H1 (cell line): ENCODE data around the gene HORMAD2. TPM values are rescaled to one million over a fixed set of nuclear protein-coding genes. Genes with fewer than 3 reads are reported as not detected.

Experiments used
- CTCF ChIA-PET: fragments of 300-600 bp; sonication (Branson Sonifier 250); formaldehyde crosslinking; loops from one replicate; lab custom pipeline; 2021; ENCODE audit not compliant: partially characterized antibody; lab: Charles Lee
- POLR2A ChIA-PET: fragments of 300-600 bp; sonication (Branson Sonifier 250); formaldehyde crosslinking; loops from one replicate; lab custom pipeline; 2021; ENCODE audit warnings: inconsistent platforms; ENCODE audit not compliant: partially characterized antibody; lab: Charles Lee
- DNase-seq, 2 experiments: peaks; one replicate each; pipeline versions ENCODE4 v3.0.0 to v3.0.0-alpha.2; 2010 to 2022; ENCODE audit warnings: low spot score in 2 of 2, low read depth in 1 of 2, mixed read lengths in 1 of 2
- FAIRE-seq: peaks from 2 replicates; lab custom pipeline; 2011; peaks lifted over from hg19 to GRCh38; lab: Jason Lieb, UNC
- H2AFZ ChIP-seq: 2 replicates; pipeline ENCODE4 v1.8.1; 2012; ENCODE audit warnings: low read length, inconsistent platforms
- H2AK5ac ChIP-seq: 2 replicates; pipeline ENCODE4 v1.6.1; 2013; ENCODE audit warnings: low read depth, low read length
- H2BK120ac ChIP-seq: replicated peaks from 2 replicates; pipeline ENCODE3; 2013; ENCODE audit warnings: low read depth, low read length, inconsistent platforms
- H2BK12ac ChIP-seq: 2 replicates; pipeline ENCODE4 v1.6.1; 2013; ENCODE audit warnings: low read depth, low read length
- H2BK15ac ChIP-seq: 2 replicates; pipeline ENCODE4 v1.6.1; 2013; ENCODE audit warnings: low read length
- H2BK20ac ChIP-seq: 2 replicates; pipeline ENCODE4 v1.6.1; 2013; ENCODE audit warnings: low read length
- H2BK5ac ChIP-seq: 2 replicates; pipeline ENCODE4 v1.6.1; 2013; ENCODE audit warnings: low read depth, low read length
- H3K14ac ChIP-seq: 2 replicates; pipeline ENCODE4 v1.6.1; 2013; ENCODE audit warnings: inconsistent platforms; ENCODE audit not compliant: insufficient read length
- H3K18ac ChIP-seq: 2 replicates; pipeline ENCODE4 v1.6.1; 2013; ENCODE audit warnings: low read length; ENCODE audit errors: extremely low read depth
- H3K23ac ChIP-seq: 2 replicates; pipeline ENCODE4 v1.6.1; 2013; ENCODE audit warnings: inconsistent platforms; ENCODE audit not compliant: insufficient read length
- H3K23me2 ChIP-seq: 2 replicates; pipeline ENCODE4 v1.6.1; 2013; ENCODE audit warnings: low read depth, low read length
- H3K27ac ChIP-seq: 2 replicates; pipeline ENCODE4 v1.6.1; 2011; ENCODE audit warnings: low read depth, low read length, inconsistent platforms
- H3K27me3 ChIP-seq, 4 experiments: replicated peaks in 1 of 4; 1 replicate in 1 of 4; 2 replicates in 3 of 4; pipeline versions ENCODE4 v1.6.1 to v1.8.1; 2011 to 2013; ENCODE audit warnings: low read length in 3 of 4, mild to moderate bottlenecking in 3 of 4, inconsistent platforms in 2 of 4, mixed read lengths in 2 of 4, moderate library complexity in 1 of 4; ENCODE audit not compliant: control insufficient read depth in 3 of 4, insufficient read depth in 3 of 4; ENCODE audit errors: extremely low read depth in 1 of 4
- H3K36me3 ChIP-seq, 4 experiments: 2 replicates each; pipeline versions ENCODE4 v1.6.1 to v1.8.1; 2011 to 2013; ENCODE audit warnings: mild to moderate bottlenecking in 4 of 4, low read length in 3 of 4, moderate library complexity in 2 of 4, control low read depth in 1 of 4, inconsistent platforms in 1 of 4; ENCODE audit not compliant: insufficient read depth in 4 of 4, control insufficient read depth in 2 of 4
- H3K4ac ChIP-seq: replicated peaks from 2 replicates; pipeline ENCODE3; 2013; ENCODE audit warnings: low read length, low read depth, mixed read lengths, inconsistent platforms; ENCODE audit not compliant: insufficient read length
- H3K4me1 ChIP-seq, 4 experiments: replicated peaks in 1 of 4; 1 replicate in 1 of 4; 2 replicates in 3 of 4; pipeline versions ENCODE4 v1.6.1 to v1.8.1; 2011 to 2013; ENCODE audit warnings: low read length in 3 of 4, inconsistent platforms in 2 of 4, mixed read lengths in 1 of 4; ENCODE audit not compliant: insufficient read depth in 4 of 4, control insufficient read depth in 3 of 4
- H3K4me2 ChIP-seq, 2 experiments: 2 replicates each; pipeline versions ENCODE4 v1.6.1 to v1.8.1; 2011 to 2013; ENCODE audit warnings: low read depth in 2 of 2, low read length in 2 of 2, control low read depth in 1 of 2, inconsistent platforms in 1 of 2, mild to moderate bottlenecking in 1 of 2; ENCODE audit not compliant: insufficient read depth in 1 of 2
- H3K4me3 ChIP-seq, 4 experiments: fragments of 200-600, 300-600 bp in 1 of 4; sonication (generic), shearing (Covaris generic), sonication (Bioruptor Twin) in 1 of 4; 2 replicates each; pipeline versions ENCODE4 v1.5.1 to v1.8.1; 2011 to 2016; ENCODE audit warnings: low read length in 4 of 4, low read depth in 3 of 4, control low read depth in 2 of 4, inconsistent platforms in 2 of 4, mild to moderate bottlenecking in 2 of 4, mixed read lengths in 1 of 4, moderate library complexity in 1 of 4; ENCODE audit not compliant: insufficient read depth in 2 of 4; ENCODE audit errors: extremely low read depth in 1 of 4
- H3K56ac ChIP-seq: replicated peaks from 2 replicates; pipeline ENCODE3; 2013; ENCODE audit warnings: low read depth, mild to moderate bottlenecking, mixed read lengths, low read length, inconsistent platforms; ENCODE audit not compliant: insufficient read length
- H3K79me1 ChIP-seq: 2 replicates; pipeline ENCODE4 v1.6.1; 2013; ENCODE audit warnings: low read depth, low read length, control low read depth
- H3K79me2 ChIP-seq, 2 experiments: 2 replicates each; pipeline versions ENCODE4 v1.6.1 to v1.8.1; 2012 to 2013; ENCODE audit warnings: low read length in 2 of 2, mild to moderate bottlenecking in 2 of 2, inconsistent platforms in 1 of 2; ENCODE audit not compliant: insufficient read depth in 2 of 2, control insufficient read depth in 1 of 2
- H3K9ac ChIP-seq, 4 experiments: replicated peaks in 1 of 4; 1 replicate in 1 of 4; 2 replicates in 3 of 4; pipeline versions ENCODE4 v1.6.1 to v1.8.1; 2011 to 2013; ENCODE audit warnings: low read depth in 3 of 4, low read length in 3 of 4, control low read depth in 2 of 4, mild to moderate bottlenecking in 2 of 4, moderate library complexity in 2 of 4, inconsistent platforms in 1 of 4; ENCODE audit errors: extremely low read depth in 1 of 4
- H3K9me3 ChIP-seq, 2 experiments: 2 replicates each; pipeline versions ENCODE4 v1.6.1 to v1.8.1; 2012 to 2013; ENCODE audit warnings: mild to moderate bottlenecking in 2 of 2, moderate library complexity in 2 of 2, control low read depth in 1 of 2, inconsistent platforms in 1 of 2, low read depth in 1 of 2, low read length in 1 of 2, mixed read lengths in 1 of 2; ENCODE audit not compliant: insufficient read depth in 2 of 2
- H4K20me1 ChIP-seq, 2 experiments: replicated peaks in 1 of 2; 2 replicates each; pipeline versions ENCODE3 to v1.8.1; 2011 to 2013; ENCODE audit warnings: inconsistent platforms in 2 of 2, low read length in 2 of 2, mild to moderate bottlenecking in 1 of 2; ENCODE audit not compliant: insufficient read depth in 2 of 2, control insufficient read depth in 1 of 2
- H4K5ac ChIP-seq: 2 replicates; pipeline ENCODE4 v1.6.1; 2013; ENCODE audit warnings: low read length, low read depth, mixed read lengths, inconsistent platforms; ENCODE audit not compliant: insufficient read length
- H4K8ac ChIP-seq: 2 replicates; pipeline ENCODE4 v1.8.0; 2013; ENCODE audit warnings: mild to moderate bottlenecking, moderate library complexity, low read length, inconsistent platforms; ENCODE audit not compliant: insufficient read depth; ENCODE audit errors: extremely low read depth
- H4K91ac ChIP-seq: replicated peaks from 2 replicates; pipeline ENCODE3; 2013; ENCODE audit warnings: low read length, mixed read lengths, inconsistent platforms; ENCODE audit not compliant: insufficient read length
- JUND ChIP-seq: IDR thresholded peaks from 2 replicates; pipeline ENCODE4 v1.6.1; 2011; ENCODE audit warnings: mild to moderate bottlenecking, improper control_type of control experiment, low read length
- POLR2A ChIP-seq, 2 experiments: IDR thresholded peaks; 1 replicate in 1 of 2; 2 replicates in 1 of 2; pipeline ENCODE4 v1.6.1; 2011; ENCODE audit warnings: low read depth in 2 of 2, low read length in 2 of 2, mild to moderate bottlenecking in 2 of 2; ENCODE audit errors: control extremely low read depth in 1 of 2
- RAD21 ChIP-seq, 2 experiments: IDR thresholded peaks in 1 of 2; conservative IDR thresholded peaks in 1 of 2; 2 replicates each; pipeline ENCODE4 v1.6.1; 2011; ENCODE audit warnings: low read depth in 2 of 2, low read length in 2 of 2, improper control_type of control experiment in 1 of 2, inconsistent platforms in 1 of 2, mild to moderate bottlenecking in 1 of 2, moderate library complexity in 1 of 2
- RBBP5 ChIP-seq: IDR thresholded peaks from 2 replicates; pipeline ENCODE4 v1.7.1; 2012; ENCODE audit warnings: low read depth, mild to moderate bottlenecking, inconsistent platforms, low read length, moderate library complexity, borderline replicate concordance
- RNF2 ChIP-seq: fragments of 200-900, 300-1000 bp; sonication (generic); IDR thresholded peaks from 2 replicates; pipeline ENCODE4 v1.7.1; 2016; ENCODE audit warnings: borderline replicate concordance, low read depth, mild to moderate bottlenecking, antibody characterized with exemption, low read length; ENCODE audit not compliant: poor library complexity, severe bottlenecking; ENCODE audit errors: missing control alignments
- SIX5 ChIP-seq: IDR thresholded peaks from 2 replicates; pipeline ENCODE4 v1.6.1; 2011; ENCODE audit warnings: mild to moderate bottlenecking, low read depth, low read length
- SUZ12 ChIP-seq: fragments of 200-600 bp; sonication (generic); IDR thresholded peaks from 2 replicates; pipeline ENCODE4 v1.6.1; 2012; ENCODE audit warnings: mild to moderate bottlenecking, inconsistent platforms, low read length, moderate library complexity, mixed read lengths
- TCF12 ChIP-seq: IDR thresholded peaks from 2 replicates; pipeline ENCODE4 v1.6.1; 2011; ENCODE audit warnings: low read depth, mild to moderate bottlenecking, low read length
- YY1 ChIP-seq: IDR thresholded peaks from 2 replicates; pipeline ENCODE4 v1.6.1; 2011; ENCODE audit warnings: low read depth, mild to moderate bottlenecking, low read length
- WGBS, 2 experiments: shearing (Covaris generic) in 1 of 2; methylation state at CpG; one replicate each; pipeline versions ENCODE4 v1.1.6 to v1.1.7; 2013 to 2015; ENCODE audit warnings: low lambda C conversion rate in 2 of 2, mixed read lengths in 2 of 2, inconsistent platforms in 1 of 2, low coverage in 1 of 2, missing lambda C conversion rate in 1 of 2; ENCODE audit not compliant: insufficient replicate concordance in 2 of 2, insufficient coverage in 1 of 2, insufficient read length in 1 of 2; ENCODE audit errors: extremely low coverage in 1 of 2, missing lambda C conversion rate in 1 of 2; 5-methylcytosine and 5-hydroxymethylcytosine counted together
- polyA plus RNA-seq, 7 experiments: library from polyadenylated mRNA; depleted of rRNA in 3 of 7; stranded (reverse) in 5 of 7; unstranded in 2 of 7; fragments of >200 nt in 5 of 7; fragments of 200-250 nt in 2 of 7; gene quantifications; 1 replicate in 5 of 7; 2 replicates in 1 of 7; 4 replicates in 1 of 7; pipeline versions ENCODE4 v1.2.1 to v1.2.3, GENCODE V29; 2011 to 2013; ENCODE audit warnings: missing spikeins in 2 of 7, mixed read lengths in 2 of 7
- total RNA-seq: library from RNA; stranded (reverse); fragmentation: NEBNext Ultra II Directional; extraction: Animal tissue kit (Norgen Biotek cat#: 25700); gene quantifications from 2 replicates; pipeline ENCODE4 v1.2.1, GENCODE V29; 2021
- TF ChIP-seq, protein P1 (sequence below): IDR thresholded peaks from 2 replicates; pipeline ENCODE4 v1.6.1; 2011; ENCODE audit warnings: low read depth, mild to moderate bottlenecking, low read length; ENCODE audit not compliant: insufficient read depth

Gene HORMAD2
- total and polyA plus RNA-seq, 2 of the 8 experiments (the other 6 are each of a cell fraction or from before 2014, with no cell fraction given) = 0.03 TPM; not detected in 1

- Histone ChIP-seq H3K23ac (no peak overlapping the region), H2BK120ac (no peak overlapping the region), H3K9me3 (no peaks in the 10 kb centered on the region), H3K27me3 (no peaks in the 10 kb centered on the region; a peak in 1 of 7 replicates), H3K23me2 (no peaks in the 10 kb centered on the region), H3K56ac (no peak overlapping the region), H3K4me3 (no peak overlapping the region; a peak in 1 of 8 replicates), H3K4me1 (peaks cover 6 to 20% (median 11%) of the 10 kb centered on the region in 4 experiments; a peak in 6 of 7 replicates), H2BK12ac (peak overlapping the region; percentile 96), H2BK20ac (0 out of 2 replicates have a peak overlapping the region, but pooled peaks have one; percentile 27), H4K5ac (no peak overlapping the region), H3K79me2 (no peaks in the 10 kb centered on the region), H3K14ac (no peak overlapping the region), H3K36me3 (no peaks in the 10 kb centered on the region), H3K27ac (peak overlapping the region; percentile 45; the same call in 1 of the 2 replicates), H3K9ac (peak overlapping the region in 1 of 4 experiments; percentile 0; a peak in 1 of 7 replicates), H2BK15ac (no peak overlapping the region), H2AK5ac (peak overlapping the region; percentile 30; the same call in 1 of the 2 replicates), H4K8ac (no peak overlapping the region), H4K20me1 (no peaks in the 10 kb centered on the region), H2BK5ac (peak overlapping the region; percentile 71), H2AFZ (peak overlapping the region; percentile 53), H3K79me1 (no peaks in the 10 kb centered on the region), H3K4me2 (peak overlapping the region; percentile 40; a peak in 3 of 4 replicates), H4K91ac (peak overlapping the region; percentile 38), H3K4ac (no peak overlapping the region), H3K18ac (peak overlapping the region; percentile 49; the same call in 1 of the 2 replicates)
- CTCF ChIA-PET = interaction anchor here (1.0 to 1.3 kb wide), 3 partner anchors 11 to 66 kb away, joined by 3 to 4 read pairs (median 4); no protein-coding TSS in a partner anchor
- DNase-seq (no peak), FAIRE-seq (no peak)
- POLR2A ChIA-PET = interaction anchor here (0.8 to 2.2 kb wide), 10 partner anchors 10 to 119 kb away, joined by 3 to 12 read pairs (median 4); no protein-coding TSS in a partner anchor
- WGBS, 2 experiments = 80% methylated on average over 5 of the region's 5 CpGs; no CpG with 5 or more reads in 1 of the 2 experiments
- no peak for TF ChIP-seq POLR2A (IDR thresholded peaks at IDR 0.05; ENCODE audit: control extremely low read depth in 1 of 2, low read depth in 2 of 2, low read length in 2 of 2)
- no peak for TF ChIP-seq SUZ12
- TF ChIP-seq RNF2 = no peak
- no peak for TF ChIP-seq JUND
- TF ChIP-seq RBBP5 = no peak
- TF ChIP-seq TCF12 = no peak
- TF ChIP-seq, protein P1, sequence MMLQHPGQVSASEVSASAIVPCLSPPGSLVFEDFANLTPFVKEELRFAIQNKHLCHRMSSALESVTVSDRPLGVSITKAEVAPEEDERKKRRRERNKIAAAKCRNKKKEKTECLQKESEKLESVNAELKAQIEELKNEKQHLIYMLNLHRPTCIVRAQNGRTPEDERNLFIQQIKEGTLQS = no peak
- TF ChIP-seq YY1 = no peak
- no peak for TF ChIP-seq RAD21 (IDR thresholded peaks at IDR 0.05 in 1 of 2, conservative IDR thresholded peaks at IDR 0.05 in 1 of 2; ENCODE audit: low read depth in 2 of 2, low read length in 2 of 2)
- TF ChIP-seq SIX5 = no peak
These were observed 115.2 kb downstream of the HORMAD2 start for GRCh38 chr22:30195245-30196140.
